Mesendoderm (in vitro differentiated cells): Measurements from ENCODE around the gene CDK12.
"Not testable (repeated sequence)": the region's sequence is repeated elsewhere in the genome, so short reads cannot be mapped to it uniquely, and the experiment has no call there.

ENCODE experiments used
- DNase-seq: peaks from one replicate; pipeline ENCODE4 v3.0.0; 2013
- H2AK5ac ChIP-seq: 2 replicates; pipeline ENCODE4 v1.6.1; 2013; ENCODE audit warnings: low read length, inconsistent platforms
- H2BK120ac ChIP-seq: 2 replicates; pipeline ENCODE4 v1.6.1; 2013; ENCODE audit warnings: low read depth, mild to moderate bottlenecking, low read length, moderate library complexity, mixed read lengths
- H2BK15ac ChIP-seq: replicated peaks from 2 replicates; pipeline ENCODE4 v1.6.1; 2013; ENCODE audit warnings: low read depth, mild to moderate bottlenecking, moderate library complexity
- H2BK5ac ChIP-seq: 2 replicates; pipeline ENCODE4 v1.6.1; 2013; ENCODE audit warnings: low read length, inconsistent platforms
- H3K18ac ChIP-seq: 2 replicates; pipeline ENCODE4 v1.6.1; 2013; ENCODE audit warnings: mild to moderate bottlenecking, low read length, mixed read lengths
- H3K23ac ChIP-seq: one replicate; pipeline ENCODE4 v1.6.1; 2013; ENCODE audit warnings: low read length
- H3K27ac ChIP-seq: 2 replicates; pipeline ENCODE4 v1.5.1; 2013; ENCODE audit warnings: low read depth, mild to moderate bottlenecking, inconsistent platforms, low read length, moderate library complexity
- H3K27me3 ChIP-seq: 2 replicates; pipeline ENCODE4 v1.6.1; 2013; ENCODE audit warnings: low read length, control low read depth, mild to moderate bottlenecking, inconsistent platforms; ENCODE audit not compliant: insufficient read depth, poor library complexity
- H3K36me3 ChIP-seq: 2 replicates; pipeline ENCODE4 v1.6.1; 2013; ENCODE audit warnings: low read length, inconsistent platforms; ENCODE audit not compliant: control insufficient read depth, insufficient read depth
- H3K4ac ChIP-seq: one replicate; pipeline ENCODE4 v1.6.1; 2013; ENCODE audit warnings: low read depth, mild to moderate bottlenecking, low read length, moderate library complexity
- H3K4me1 ChIP-seq: 2 replicates; pipeline ENCODE4 v1.6.1; 2013; ENCODE audit warnings: low read depth, low read length, inconsistent platforms; ENCODE audit not compliant: control insufficient read depth
- H3K4me2 ChIP-seq: 2 replicates; pipeline ENCODE4 v1.6.1; 2013; ENCODE audit warnings: low read length
- H3K4me3 ChIP-seq: 2 replicates; pipeline ENCODE4 v1.5.1; 2013; ENCODE audit warnings: mild to moderate bottlenecking, low read length
- H3K56ac ChIP-seq: one replicate; pipeline ENCODE4 v1.6.1; 2013; ENCODE audit warnings: low read length
- H3K79me1 ChIP-seq: 2 replicates; pipeline ENCODE4 v1.6.1; 2013; ENCODE audit warnings: low read length, inconsistent platforms
- H3K79me2 ChIP-seq: 2 replicates; pipeline ENCODE4 v1.6.1; 2013; ENCODE audit warnings: mild to moderate bottlenecking, low read length; ENCODE audit not compliant: control insufficient read depth, insufficient read depth
- H3K9ac ChIP-seq: 2 replicates; pipeline ENCODE4 v1.6.1; 2013; ENCODE audit warnings: low read length, inconsistent platforms
- H4K5ac ChIP-seq: one replicate; pipeline ENCODE4 v1.6.1; 2013; ENCODE audit warnings: low read length
- H4K8ac ChIP-seq: one replicate; pipeline ENCODE4 v1.6.1; 2013; ENCODE audit warnings: low read depth, mild to moderate bottlenecking, control low read depth, low read length, moderate library complexity
- WGBS: extraction: QIAGEN DNeasy Blood & Tissue Kit; methylation state at CpG from one replicate; pipeline ENCODE4 v1.1.7; 2013; ENCODE audit warnings: low lambda C conversion rate, missing lambda C conversion rate; ENCODE audit not compliant: insufficient coverage; ENCODE audit errors: extremely low coverage; 5-methylcytosine and 5-hydroxymethylcytosine counted together

CDK12 gene

GRCh38 chr17:39537364-39537763 is 76.1 kb downstream of the CDK12 start:
- not testable (repeated sequence) for H3K9ac ChIP-seq, H4K5ac ChIP-seq, H3K79me2 ChIP-seq, H3K79me1 ChIP-seq, H3K27ac ChIP-seq, DNase-seq, H2BK15ac ChIP-seq, H2AK5ac ChIP-seq, H3K36me3 ChIP-seq, H2BK120ac ChIP-seq, H3K56ac ChIP-seq, H3K4ac ChIP-seq, H4K8ac ChIP-seq, H3K4me2 ChIP-seq, H3K18ac ChIP-seq, H3K27me3 ChIP-seq, H2BK5ac ChIP-seq, H3K23ac ChIP-seq, H3K4me3 ChIP-seq
- WGBS = no CpG with 5 or more reads among the region's 2 CpGs
- H3K4me1 ChIP-seq = peaks cover 11% of the 10 kb centered on the region

DNA sequence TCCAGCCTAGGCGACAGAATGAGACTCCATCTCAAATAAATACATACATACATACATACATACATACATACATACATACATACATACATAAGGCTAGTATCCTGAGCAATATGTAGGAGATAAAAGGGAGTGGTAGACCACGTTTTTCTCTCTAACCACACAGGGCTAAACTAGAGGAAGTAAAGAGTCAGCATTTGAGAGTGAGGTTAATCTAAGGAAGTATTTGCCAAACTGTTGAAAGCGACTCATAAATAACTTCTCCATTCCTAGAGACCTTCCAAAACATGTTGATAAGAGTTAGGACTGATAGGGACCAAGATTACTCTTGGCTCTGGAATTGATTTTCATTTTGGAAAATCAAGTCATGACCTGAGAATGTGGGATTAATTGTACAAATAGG is 77.6 kb downstream of the CDK12 start:
- Histone ChIP-seq H3K27ac (no peak overlapping the region), H2BK120ac (no peak overlapping the region), H3K9ac (no peak overlapping the region), H3K4me3 (no peak overlapping the region), H4K8ac (no peak overlapping the region), H2BK15ac (no peak overlapping the region), H3K23ac (no peak overlapping the region), H3K4me2 (no peak overlapping the region), H3K56ac (no peak overlapping the region), H3K27me3 (no peaks in the 10 kb centered on the region), H3K36me3 (no peaks in the 10 kb centered on the region), H3K18ac (no peak overlapping the region), H3K79me1 (no peaks in the 10 kb centered on the region), H3K4ac (no peak overlapping the region), H3K4me1 (peaks cover 11% of the 10 kb centered on the region), H2AK5ac (no peak overlapping the region), H3K79me2 (no peaks in the 10 kb centered on the region), H2BK5ac (no peak overlapping the region), H4K5ac (no peak overlapping the region)
- no peak for DNase-seq
- WGBS = no CpG with 5 or more reads among the region's 3 CpGs

DNA sequence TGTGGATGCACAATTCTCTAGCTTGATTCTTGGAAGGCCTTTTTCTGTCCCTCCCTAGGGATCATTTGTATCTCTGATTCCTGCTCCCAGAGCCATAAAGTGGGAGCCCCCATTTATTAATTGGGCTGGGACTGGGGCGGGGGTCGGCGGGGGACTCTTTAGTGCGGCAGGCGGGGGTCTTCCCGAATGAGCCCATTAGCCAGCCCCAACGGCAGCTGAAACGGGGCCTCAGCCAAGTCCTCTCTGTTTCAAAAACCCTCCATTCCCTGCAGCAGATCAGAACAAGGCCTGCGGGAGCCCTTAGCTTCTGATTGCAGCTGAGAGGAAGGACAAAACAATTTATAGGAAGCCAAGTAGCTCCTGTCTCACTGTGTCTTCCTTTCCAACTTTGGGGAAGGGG is 79.3 kb downstream of the CDK12 start:
- H3K23ac ChIP-seq = no peak overlapping the region
- H2BK5ac ChIP-seq = no peak overlapping the region
- H2AK5ac ChIP-seq = no peak overlapping the region
- H3K4me3 ChIP-seq = no peak overlapping the region
- H3K79me1 ChIP-seq = no peaks in the 10 kb centered on the region
- no peak overlapping the region for H3K4me2 ChIP-seq
- no peak overlapping the region for H3K4ac ChIP-seq
- H3K56ac ChIP-seq = no peak overlapping the region
- no peak for DNase-seq
- H4K8ac ChIP-seq = no peak overlapping the region
- WGBS = no CpG with 5 or more reads among the region's 9 CpGs
- peaks cover 9% of the 10 kb centered on the region for H3K4me1 ChIP-seq
- H4K5ac ChIP-seq = no peak overlapping the region
- no peak overlapping the region for H2BK15ac ChIP-seq
- no peaks in the 10 kb centered on the region for H3K27me3 ChIP-seq
- no peaks in the 10 kb centered on the region for H3K36me3 ChIP-seq
- H3K79me2 ChIP-seq = no peaks in the 10 kb centered on the region
- H3K18ac ChIP-seq = no peak overlapping the region
- H3K9ac ChIP-seq = no peak overlapping the region
- H3K27ac ChIP-seq = no peak overlapping the region
- no peak overlapping the region for H2BK120ac ChIP-seq

DNA sequence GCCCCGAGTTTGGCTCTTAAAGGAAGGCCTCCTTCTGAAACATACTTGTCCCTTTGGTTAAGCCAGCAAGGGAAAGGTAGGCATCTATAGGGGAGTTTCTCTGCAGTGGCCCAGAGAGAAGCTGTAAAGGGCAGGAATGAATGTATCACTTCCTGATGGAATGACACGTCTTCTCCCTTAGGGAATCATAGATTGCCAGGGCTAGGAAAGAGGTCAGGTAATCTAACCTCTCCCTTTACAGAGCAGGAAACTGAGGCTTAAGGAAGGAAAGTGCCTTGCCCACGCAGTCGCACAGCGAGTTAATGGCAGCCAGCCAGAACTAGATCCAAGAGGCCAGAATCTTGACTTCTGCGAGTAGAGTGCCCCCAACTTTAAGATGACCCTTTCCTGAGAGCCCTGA is 80.4 kb downstream of the CDK12 start:
- no peak overlapping the region for H2BK15ac ChIP-seq
- H3K18ac ChIP-seq = no peak overlapping the region
- H3K79me1 ChIP-seq = no peaks in the 10 kb centered on the region
- no peak for DNase-seq
- H3K23ac ChIP-seq = no peak overlapping the region
- H2BK120ac ChIP-seq = no peak overlapping the region
- no peak overlapping the region for H2BK5ac ChIP-seq
- WGBS = no CpG with 5 or more reads among the region's 6 CpGs
- no peak overlapping the region for H2AK5ac ChIP-seq
- H3K9ac ChIP-seq = no peak overlapping the region
- H3K56ac ChIP-seq = no peak overlapping the region
- H3K4me2 ChIP-seq = no peak overlapping the region
- H4K5ac ChIP-seq = no peak overlapping the region
- H3K4me1 ChIP-seq = peaks cover 2% of the 10 kb centered on the region
- no peak overlapping the region for H3K4ac ChIP-seq
- no peak overlapping the region for H3K4me3 ChIP-seq
- H3K36me3 ChIP-seq = no peaks in the 10 kb centered on the region
- H3K27ac ChIP-seq = no peak overlapping the region
- H3K27me3 ChIP-seq = no peaks in the 10 kb centered on the region
- H3K79me2 ChIP-seq = no peaks in the 10 kb centered on the region
- H4K8ac ChIP-seq = no peak overlapping the region

- no peak overlapping the region for H3K4me3 ChIP-seq
- no peaks in the 10 kb centered on the region for H3K79me1 ChIP-seq
- H3K56ac ChIP-seq = no peak overlapping the region
- H2BK15ac ChIP-seq = no peak overlapping the region
- no peak overlapping the region for H3K4me2 ChIP-seq
- H4K5ac ChIP-seq = no peak overlapping the region
- no peak overlapping the region for H2BK5ac ChIP-seq
- H3K4me1 ChIP-seq = peaks cover 1% of the 10 kb centered on the region
- H3K4ac ChIP-seq = no peak overlapping the region
- no peak overlapping the region for H3K27ac ChIP-seq
- H4K8ac ChIP-seq = no peak overlapping the region
- H2AK5ac ChIP-seq = no peak overlapping the region
- no peaks in the 10 kb centered on the region for H3K27me3 ChIP-seq
- H3K18ac ChIP-seq = no peak overlapping the region
- no peaks in the 10 kb centered on the region for H3K79me2 ChIP-seq
- H2BK120ac ChIP-seq = no peak overlapping the region
- no peak overlapping the region for H3K9ac ChIP-seq
- WGBS = no CpG with 5 or more reads among the region's 1 CpG
- no peak for DNase-seq
- no peaks in the 10 kb centered on the region for H3K36me3 ChIP-seq
- H3K23ac ChIP-seq = no peak overlapping the region
Observed at GRCh38 chr17:39543176-39543575, 81.9 kb downstream of the CDK12 start.

- Histone ChIP-seq H3K27ac (no peak overlapping the region), H3K9ac (no peak overlapping the region), H3K4me2 (no peak overlapping the region), H3K79me2 (no peaks in the 10 kb centered on the region), H2BK5ac (no peak overlapping the region), H4K5ac (no peak overlapping the region), H4K8ac (no peak overlapping the region), H3K4me1 (no peaks in the 10 kb centered on the region), H3K4ac (no peak overlapping the region), H3K36me3 (no peaks in the 10 kb centered on the region), H3K79me1 (no peaks in the 10 kb centered on the region), H2AK5ac (no peak overlapping the region), H2BK15ac (no peak overlapping the region), H3K23ac (no peak overlapping the region), H3K56ac (no peak overlapping the region), H3K27me3 (no peaks in the 10 kb centered on the region), H3K4me3 (no peak overlapping the region), H3K18ac (no peak overlapping the region), H2BK120ac (no peak overlapping the region)
- no peak for DNase-seq
Observed at GRCh38 chr17:39543664-39544063, 82.4 kb downstream of the CDK12 start.
